ENCODE data around the gene RLN2. TPM values are rescaled to one million over a fixed set of nuclear protein-coding genes. Genes with fewer than 3 reads are reported as not detected.

RLN2 gene
- polyA plus RNA-seq, 1 experiment, result not detected

DNA sequence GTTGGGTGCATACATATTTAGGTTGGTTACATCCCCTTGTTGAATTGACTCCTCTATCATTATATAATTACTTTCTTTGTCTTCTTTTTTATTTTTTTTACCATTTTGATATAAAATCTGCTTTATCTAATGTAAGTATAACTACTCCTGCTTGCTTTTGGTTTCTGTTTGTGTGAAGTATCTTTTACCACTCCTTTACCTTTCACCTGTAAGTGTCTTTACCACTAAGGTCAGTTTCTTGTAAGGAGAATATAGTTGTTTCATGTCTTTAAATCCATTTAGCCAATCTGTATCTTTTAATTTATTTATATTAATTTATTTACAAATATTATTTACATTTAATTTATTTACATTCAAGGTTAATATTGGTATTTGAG is 40.3 kb downstream of the RLN2 start:
- TF ChIP-seq, protein P1, sequence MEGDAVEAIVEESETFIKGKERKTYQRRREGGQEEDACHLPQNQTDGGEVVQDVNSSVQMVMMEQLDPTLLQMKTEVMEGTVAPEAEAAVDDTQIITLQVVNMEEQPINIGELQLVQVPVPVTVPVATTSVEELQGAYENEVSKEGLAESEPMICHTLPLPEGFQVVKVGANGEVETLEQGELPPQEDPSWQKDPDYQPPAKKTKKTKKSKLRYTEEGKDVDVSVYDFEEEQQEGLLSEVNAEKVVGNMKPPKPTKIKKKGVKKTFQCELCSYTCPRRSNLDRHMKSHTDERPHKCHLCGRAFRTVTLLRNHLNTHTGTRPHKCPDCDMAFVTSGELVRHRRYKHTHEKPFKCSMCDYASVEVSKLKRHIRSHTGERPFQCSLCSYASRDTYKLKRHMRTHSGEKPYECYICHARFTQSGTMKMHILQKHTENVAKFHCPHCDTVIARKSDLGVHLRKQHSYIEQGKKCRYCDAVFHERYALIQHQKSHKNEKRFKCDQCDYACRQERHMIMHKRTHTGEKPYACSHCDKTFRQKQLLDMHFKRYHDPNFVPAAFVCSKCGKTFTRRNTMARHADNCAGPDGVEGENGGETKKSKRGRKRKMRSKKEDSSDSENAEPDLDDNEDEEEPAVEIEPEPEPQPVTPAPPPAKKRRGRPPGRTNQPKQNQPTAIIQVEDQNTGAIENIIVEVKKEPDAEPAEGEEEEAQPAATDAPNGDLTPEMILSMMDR (IDR thresholded peaks at IDR 0.05; ENCODE audit: insufficient read depth, low read depth, low read length), result no peak
- CTCF ChIA-PET, result interaction anchor here (1.3 kb wide), 1 partner anchor 501 kb away, joined by 3 read pairs; no protein-coding TSS in a partner anchor
- Histone ChIP-seq H3K4me3 (ENCODE audit: low read depth, low read length) (no peak overlapping the region), H3K36me3 (ENCODE audit: control insufficient read depth, insufficient read depth, low read length) (no peaks in the 10 kb centered on the region), H3K27me3 (ENCODE audit: control insufficient read depth, insufficient read depth, low read length) (no peaks in the 10 kb centered on the region)
- POLR2A ChIA-PET, result no interaction called here
- no peak for DNase-seq (ENCODE audit: low read depth)

DNA sequence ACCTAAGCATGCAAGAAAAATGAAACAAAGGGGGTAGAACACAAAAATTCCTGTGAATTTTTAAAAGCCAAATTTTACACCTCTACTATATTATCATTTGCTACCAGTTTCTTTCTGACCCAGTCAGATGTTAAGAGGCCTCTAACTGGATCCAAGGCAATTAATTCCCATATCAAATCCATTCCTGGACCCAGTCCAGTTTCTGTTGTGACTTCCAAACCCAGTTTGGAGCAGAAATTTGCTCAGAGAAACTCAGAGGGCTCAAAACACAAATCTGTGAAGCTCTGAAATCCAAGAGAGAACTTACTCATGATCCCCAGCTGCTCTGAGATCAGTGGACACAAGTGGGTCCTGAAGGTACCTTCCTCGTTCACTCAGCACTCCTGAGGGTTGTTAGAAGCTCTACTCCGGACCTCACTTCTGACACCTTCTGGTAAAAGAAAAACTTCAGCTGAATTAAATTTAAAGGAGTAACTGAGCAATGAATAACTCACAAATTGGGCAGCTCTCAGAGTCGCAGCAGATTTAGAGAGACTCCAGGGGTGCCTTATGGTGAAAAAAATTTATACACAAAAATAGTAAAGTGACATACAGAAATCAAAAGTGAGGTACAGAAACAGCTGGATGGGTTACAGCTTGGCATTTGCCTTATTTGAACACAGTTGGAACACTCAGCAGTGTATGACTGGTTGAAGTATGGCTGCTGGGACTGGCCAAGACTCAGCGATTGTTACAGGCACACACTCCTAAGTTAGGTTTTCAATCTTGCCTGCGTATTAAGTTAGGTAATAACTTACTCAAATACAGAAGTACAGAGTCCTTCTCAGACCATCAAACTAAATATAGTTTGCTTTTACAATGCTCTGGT is 40.9 kb downstream of the RLN2 start:
- Histone ChIP-seq H3K27me3 (ENCODE audit: control insufficient read depth, insufficient read depth, low read length) (no peaks in the 10 kb centered on the region), H3K36me3 (ENCODE audit: control insufficient read depth, insufficient read depth, low read length) (no peaks in the 10 kb centered on the region), H3K4me3 (ENCODE audit: low read depth, low read length) (no peak overlapping the region)
- ChIA-PET CTCF (interaction anchor here (0.7 to 1.3 kb wide), 2 partner anchors 79 to 500 kb away, joined by 3 read pairs; no protein-coding TSS in a partner anchor), POLR2A (no interaction called here)
- DNase-seq (ENCODE audit: low read depth), result no peak
- TF ChIP-seq, protein P1 (IDR thresholded peaks at IDR 0.05; ENCODE audit: insufficient read depth, low read depth, low read length), result no peak

Small RNAs within 50 kb of the gene (small RNA-seq; reads per million reads assigned to genes)
- not detected for gene HMGN2P31 (ENCODE audit: insufficient read length, low read depth, low replicate concordance)

Other genes starting within 250 kb of the RLN2 start
- not detected in 2 replicates for gene INSL6, start 119.1 kb downstream of the RLN2 start, polyA plus RNA-seq (2011; rRNA removed)
- gene INSL4, start 73.3 kb downstream of the RLN2 start, polyA plus RNA-seq (2011; rRNA removed), result not detected in 2 replicates
- not detected in 2 replicates for gene RLN1, start 35.2 kb upstream of the RLN2 start, polyA plus RNA-seq (2011; rRNA removed)
- 7.7 and 14.2 TPM in 2 replicates for gene PLGRKT, start 133.2 kb upstream of the RLN2 start, polyA plus RNA-seq (2011; rRNA removed)
- gene CD274, start 145.8 kb upstream of the RLN2 start, polyA plus RNA-seq (2011; rRNA removed), result 3.8 and 4.4 TPM in 2 replicates
- 49.8 and 61.9 TPM in 2 replicates for gene PDCD1LG2, start 205.8 kb upstream of the RLN2 start, polyA plus RNA-seq (2011; rRNA removed)